Effector memory CD4-positive, alpha-beta T cell (primary cell): ENCODE measurements around the gene NKX2-3.

ENCODE experiments used
- DNase-seq, 3 donors: peaks; one replicate each; pipeline ENCODE4 v3.0.0-alpha.2; 2020
- H3K27ac ChIP-seq: 2 replicates; pipeline ENCODE4 v1.7.0; 2013; ENCODE audit warnings: mild to moderate bottlenecking, low read length, moderate library complexity; ENCODE audit not compliant: insufficient read depth, poor library complexity, severe bottlenecking
- H3K27me3 ChIP-seq: replicated peaks from 2 replicates; pipeline ENCODE4 v1.7.0; 2013; ENCODE audit warnings: mild to moderate bottlenecking, low read length; ENCODE audit not compliant: insufficient read depth, control insufficient read depth, poor library complexity, severe bottlenecking
- H3K36me3 ChIP-seq: 2 replicates; pipeline ENCODE4 v1.7.0; 2013; ENCODE audit warnings: mild to moderate bottlenecking, low read length, moderate library complexity; ENCODE audit not compliant: control insufficient read depth, insufficient read depth
- H3K4me1 ChIP-seq: 2 replicates; pipeline ENCODE4 v1.7.0; 2013; ENCODE audit warnings: low read length, mild to moderate bottlenecking; ENCODE audit not compliant: control insufficient read depth, insufficient read depth, poor library complexity, severe bottlenecking
- H3K4me3 ChIP-seq: 2 replicates; pipeline ENCODE4 v1.7.0; 2013; ENCODE audit warnings: low read length, low read depth, mild to moderate bottlenecking; ENCODE audit not compliant: insufficient read depth, poor library complexity, severe bottlenecking
- H3K9me3 ChIP-seq: 2 replicates; pipeline ENCODE4 v1.7.0; 2013; ENCODE audit warnings: mild to moderate bottlenecking, low read length, moderate library complexity; ENCODE audit not compliant: control insufficient read depth

Gene NKX2-3

GRCh38 chr10:99539820-99540219 lies 7.1 kb downstream of the NKX2-3 start:
- H3K27me3 ChIP-seq, result peaks cover 23% of the 10 kb centered on the region
- no peaks in the 10 kb centered on the region for H3K36me3 ChIP-seq
- H3K27ac ChIP-seq, result no peak overlapping the region
- H3K4me1 ChIP-seq, result peaks cover 10% of the 10 kb centered on the region
- DNase-seq, result no peak
- H3K4me3 ChIP-seq, result no peak overlapping the region
- no peaks in the 10 kb centered on the region for H3K9me3 ChIP-seq

GRCh38 chr10:99540306-99540656 lies 7.5 kb downstream of the NKX2-3 start:
- Histone ChIP-seq H3K27me3 (peaks cover 23% of the 10 kb centered on the region), H3K27ac (no peak overlapping the region), H3K4me1 (peaks cover 6% of the 10 kb centered on the region), H3K4me3 (no peak overlapping the region), H3K9me3 (no peaks in the 10 kb centered on the region), H3K36me3 (no peaks in the 10 kb centered on the region)
- DNase-seq, result no peak

GRCh38 chr10:99540657-99541531 lies 8.2 kb downstream of the NKX2-3 start:
- no peak for DNase-seq
- Histone ChIP-seq H3K4me1 (peaks cover 4% of the 10 kb centered on the region), H3K4me3 (no peak overlapping the region), H3K27ac (no peak overlapping the region), H3K36me3 (no peaks in the 10 kb centered on the region), H3K9me3 (no peaks in the 10 kb centered on the region), H3K27me3 (peaks cover 18% of the 10 kb centered on the region)

- H3K27ac ChIP-seq, result no peak overlapping the region
- no peaks in the 10 kb centered on the region for H3K4me1 ChIP-seq
- DNase-seq, result no peak
- no peak overlapping the region for H3K4me3 ChIP-seq
- H3K27me3 ChIP-seq, result peaks cover 12% of the 10 kb centered on the region
- H3K9me3 ChIP-seq, result no peaks in the 10 kb centered on the region
- no peaks in the 10 kb centered on the region for H3K36me3 ChIP-seq
Measured at GRCh38 chr10:99544322-99544721, 11.6 kb downstream of the NKX2-3 start.

GRCh38 chr10:99548041-99548530 lies 15.3 kb downstream of the NKX2-3 start:
- Histone ChIP-seq H3K4me3 (no peak overlapping the region), H3K4me1 (no peaks in the 10 kb centered on the region), H3K9me3 (no peaks in the 10 kb centered on the region), H3K27me3 (peaks cover 4% of the 10 kb centered on the region), H3K27ac (no peak overlapping the region), H3K36me3 (no peaks in the 10 kb centered on the region)
- no peak for DNase-seq

GRCh38 chr10:99551158-99551557 lies 18.4 kb downstream of the NKX2-3 start:
- Histone ChIP-seq H3K9me3 (no peaks in the 10 kb centered on the region), H3K4me1 (no peaks in the 10 kb centered on the region)

GRCh38 chr10:99551616-99552015 lies 18.9 kb downstream of the NKX2-3 start:
- no peak for DNase-seq
- H3K27me3 ChIP-seq, result peaks cover 4% of the 10 kb centered on the region
- no peaks in the 10 kb centered on the region for H3K36me3 ChIP-seq
- no peaks in the 10 kb centered on the region for H3K4me1 ChIP-seq
- no peaks in the 10 kb centered on the region for H3K9me3 ChIP-seq
- no peak overlapping the region for H3K4me3 ChIP-seq
- H3K27ac ChIP-seq, result no peak overlapping the region

More at GRCh38 chr10:99551158-99551557, 18.4 kb downstream of the NKX2-3 start:
- DNase-seq, result no peak
- Histone ChIP-seq H3K36me3 (no peaks in the 10 kb centered on the region), H3K27ac (no peak overlapping the region), H3K27me3 (peaks cover 4% of the 10 kb centered on the region), H3K4me3 (no peak overlapping the region)

- DNase-seq, result no peak
- no peaks in the 10 kb centered on the region for H3K9me3 ChIP-seq
- no peaks in the 10 kb centered on the region for H3K4me1 ChIP-seq
- no peak overlapping the region for H3K4me3 ChIP-seq
- no peaks in the 10 kb centered on the region for H3K36me3 ChIP-seq
- H3K27me3 ChIP-seq, result peaks cover 4% of the 10 kb centered on the region
- no peak overlapping the region for H3K27ac ChIP-seq
Measured at GRCh38 chr10:99555371-99555770, 22.6 kb downstream of the NKX2-3 start.

GRCh38 chr10:99555825-99556523 lies 23.2 kb downstream of the NKX2-3 start:
- Histone ChIP-seq H3K27me3 (peaks cover 4% of the 10 kb centered on the region), H3K4me1 (no peaks in the 10 kb centered on the region), H3K9me3 (no peaks in the 10 kb centered on the region), H3K36me3 (no peaks in the 10 kb centered on the region), H3K4me3 (no peak overlapping the region), H3K27ac (no peak overlapping the region)
- DNase-seq, result no peak

GRCh38 chr10:99557044-99557443 lies 24.3 kb downstream of the NKX2-3 start:
- no peaks in the 10 kb centered on the region for H3K4me1 ChIP-seq
- DNase-seq, result no peak
- no peaks in the 10 kb centered on the region for H3K9me3 ChIP-seq
- no peaks in the 10 kb centered on the region for H3K36me3 ChIP-seq
- no peaks in the 10 kb centered on the region for H3K27me3 ChIP-seq
- H3K27ac ChIP-seq, result no peak overlapping the region
- no peak overlapping the region for H3K4me3 ChIP-seq
